ENCODE measurements around the gene SMCO4.
"Not testable (repeated sequence)": the region's sequence is repeated elsewhere in the genome, so short reads cannot be mapped to it uniquely, and the experiment has no call there.

GRCh38 chr11:93443232-93443631, 100.0 kb downstream of the SMCO4 start:
- TF ChIP-seq CTCF (conservative IDR thresholded peaks at IDR 0.05; ENCODE audit: low read length); EZH2phosphoT487 (IDR thresholded peaks at IDR 0.05; ENCODE audit: borderline replicate concordance, low read depth, low read length): not testable (repeated sequence)
